Bone marrow (tissue), 2 donors: ENCODE measurements around the gene CLOCK.

ENCODE experiments used
- DNase-seq, 2 donors: peaks; one replicate each; lab custom pipeline; 2025; lab: John Stamatoyannopoulos, UW

Gene CLOCK

DNA sequence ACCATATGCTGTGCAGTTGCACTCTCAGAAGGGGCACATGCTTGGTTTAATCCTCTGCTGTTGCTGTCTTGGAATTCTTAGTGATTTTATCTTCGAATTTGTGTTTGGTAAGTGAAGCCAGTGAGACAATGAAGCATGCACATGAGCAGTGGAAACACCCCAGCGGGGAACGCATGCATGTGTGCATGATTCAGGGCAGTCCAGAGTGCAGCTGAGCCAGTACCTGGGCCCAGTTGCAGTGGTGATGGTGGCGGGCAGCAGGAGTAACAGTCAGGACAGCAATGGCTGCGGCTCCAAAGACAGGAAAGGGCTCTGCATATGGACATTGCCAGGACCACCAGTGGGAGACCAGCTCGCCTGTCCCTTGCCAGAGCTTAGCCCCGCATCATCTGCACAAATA is 165.2 kb downstream of the CLOCK start:
- no peak for DNase-seq

DNA sequence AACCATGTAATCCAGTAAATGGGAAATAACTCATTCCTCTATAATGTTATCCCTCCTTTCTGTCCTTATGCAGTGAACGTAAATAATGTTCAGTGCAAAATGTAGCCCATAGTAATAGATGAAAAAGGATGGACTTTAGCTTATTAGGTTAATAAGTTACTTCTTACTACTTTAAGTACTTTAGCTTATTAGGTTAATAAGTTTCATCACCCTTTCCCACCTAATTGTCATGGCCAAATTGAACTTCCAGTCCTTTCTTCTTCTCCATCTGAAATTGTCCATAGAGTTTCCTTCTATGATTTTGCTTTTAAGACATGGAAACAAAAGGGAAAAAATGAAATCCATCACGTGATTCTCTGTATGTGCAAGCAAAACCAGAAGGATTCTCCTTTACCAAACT is 166.1 kb downstream of the CLOCK start:
- DNase-seq: no peak

DNA sequence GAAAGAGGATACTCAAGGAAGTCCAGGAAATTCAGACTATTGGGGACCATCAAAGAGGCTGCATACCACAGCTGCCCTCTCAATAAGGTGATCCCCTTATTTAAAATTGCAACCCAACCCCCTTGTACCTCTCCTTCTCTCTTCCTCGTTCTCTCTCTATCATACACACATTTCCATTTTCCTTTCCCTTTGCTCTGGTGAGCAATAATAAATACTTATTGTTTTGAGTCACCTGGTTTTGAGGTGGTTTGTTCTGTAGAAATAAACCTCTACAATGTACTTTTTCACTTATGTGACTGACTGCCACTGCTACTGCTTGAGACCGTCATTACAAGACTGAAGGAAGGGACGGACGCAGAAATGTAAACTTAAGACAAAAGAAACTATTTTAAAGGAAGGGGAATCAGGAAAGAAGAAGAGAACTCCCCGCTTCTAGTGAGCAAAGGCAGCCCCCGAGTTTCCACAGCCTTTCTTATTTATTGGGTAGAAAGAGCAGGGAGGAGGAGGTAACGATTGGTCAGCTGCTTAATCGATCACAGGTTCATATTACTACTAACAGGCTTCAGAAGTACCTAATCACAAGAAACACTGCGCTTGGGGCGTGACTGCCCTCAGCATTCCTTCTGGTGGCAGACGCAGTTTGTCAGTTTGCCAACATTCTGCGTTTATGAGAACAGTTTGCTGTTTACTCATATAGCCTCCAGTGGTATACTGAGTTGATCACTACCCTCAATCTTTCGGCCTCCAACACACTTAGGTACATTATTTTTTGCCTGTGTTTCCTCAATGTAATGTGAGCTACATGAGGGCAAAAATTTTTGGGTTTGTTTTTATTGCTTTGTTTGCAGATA is 167.9 kb downstream of the CLOCK start:
- no peak for DNase-seq
